Activated CD4-positive, alpha-beta T cell treated with anti-CD3 and anti-CD28 coated beads, Interleukin-2, amount 50 U/mL, for 4 hours (primary cell): Measurements from ENCODE around the gene PURB.
"Not testable (repeated sequence)": the region's sequence is repeated elsewhere in the genome, so short reads cannot be mapped to it uniquely, and the experiment has no call there.

Experiments used
- DNase-seq, 2 experiments: peaks; one replicate each; pipeline ENCODE4 v3.0.0-alpha.2; 2020

The PURB gene

GRCh38 chr7:44891372-44891771, 6.0 kb upstream of the PURB start:
- DNase-seq: no peak

GRCh38 chr7:44889086-44889781, 3.9 kb upstream of the PURB start:
- no peak for DNase-seq

GRCh38 chr7:44887293-44887692, 2.0 kb upstream of the PURB start:
- no peak for DNase-seq

GRCh38 chr7:44884621-44885393, 523 bp downstream of the PURB start:
- peak; percentile 24 to 38 for DNase-seq

GRCh38 chr7:44883961-44884620, 1.2 kb downstream of the PURB start:
- no peak for DNase-seq

- DNase-seq: no peak
Measured at GRCh38 chr7:44882899-44883298, 2.4 kb downstream of the PURB start.

GRCh38 chr7:44881610-44882009, 3.7 kb downstream of the PURB start:
- no peak for DNase-seq

- DNase-seq: no peak
Measured at GRCh38 chr7:44881066-44881600, 4.2 kb downstream of the PURB start.

- DNase-seq: no peak
Measured at GRCh38 chr7:44880317-44881018, 4.9 kb downstream of the PURB start.

GRCh38 chr7:44876393-44876792, 8.9 kb downstream of the PURB start:
- no peak for DNase-seq

- no peak for DNase-seq
Measured at GRCh38 chr7:44875241-44875640, 10.1 kb downstream of the PURB start.

- no peak for DNase-seq
Measured at GRCh38 chr7:44872787-44873186, 12.5 kb downstream of the PURB start.

- DNase-seq: not testable (repeated sequence)
Measured at GRCh38 chr7:44871918-44872317, 13.4 kb downstream of the PURB start.

- DNase-seq: not testable (repeated sequence)
Measured at GRCh38 chr7:44870780-44871179, 14.6 kb downstream of the PURB start.

GRCh38 chr7:44870336-44870735, 15.0 kb downstream of the PURB start:
- not testable (repeated sequence) for DNase-seq

- no peak for DNase-seq
Measured at GRCh38 chr7:44867073-44867995, 18.0 kb downstream of the PURB start.

- not testable (repeated sequence) for DNase-seq
Measured at GRCh38 chr7:44861949-44862348, 23.4 kb downstream of the PURB start.

- no peak for DNase-seq
Measured at GRCh38 chr7:44858161-44858560, 27.2 kb downstream of the PURB start.

- DNase-seq: no peak
Measured at GRCh38 chr7:44854644-44855364, 30.5 kb downstream of the PURB start.

- no peak for DNase-seq
Measured at GRCh38 chr7:44853391-44853790, 31.9 kb downstream of the PURB start.

- no peak for DNase-seq
Measured at GRCh38 chr7:44852590-44852989, 32.7 kb downstream of the PURB start.
